WTC11 (cell line): Measurements from ENCODE around the gene ZBTB37. TPM values are rescaled to one million over a fixed set of nuclear protein-coding genes. Genes with fewer than 3 reads are reported as not detected.

ENCODE experiments used
- ATAC-seq: fragments of 200-7000 bp; cut with Tn5 transposase; 2 replicates; pipeline ENCODE4 v1.10.0; 2021; ENCODE audit warnings: mild to moderate bottlenecking, moderate library complexity
- CTCF ChIA-PET: fragments of 300-600 bp; sonication (Branson Sonifier 250); formaldehyde crosslinking; loops from one replicate; lab custom pipeline; 2021; ENCODE audit warnings: antibody characterized with exemption; lab: Charles Lee
- POLR2A ChIA-PET: fragments of 350-600 bp; sonication (Branson Sonifier 250); formaldehyde crosslinking; loops from one replicate; lab custom pipeline; 2021; ENCODE audit warnings: antibody characterized with exemption; lab: Charles Lee
- DNase-seq: peaks from one replicate; pipeline ENCODE4 v3.0.0; 2021; ENCODE audit warnings: low spot score
- H3K27ac Mint-ChIP-seq: 2 replicates; pipeline ENCODE4 v1.8.0; 2021; ENCODE audit warnings: mixed read lengths
- H3K27me3 Mint-ChIP-seq: 2 replicates; pipeline ENCODE4 v1.8.0; 2021; ENCODE audit warnings: low read depth, mild to moderate bottlenecking, moderate library complexity, mixed read lengths
- H3K36me3 Mint-ChIP-seq: 2 replicates; pipeline ENCODE4 v1.8.0; 2021; ENCODE audit warnings: mixed read lengths
- H3K4me1 Mint-ChIP-seq: 2 replicates; pipeline ENCODE4 v1.8.0; 2022; ENCODE audit warnings: mixed read lengths
- H3K4me3 Mint-ChIP-seq: 2 replicates; pipeline ENCODE4 v1.8.0; 2021; ENCODE audit warnings: mild to moderate bottlenecking, moderate library complexity, mixed read lengths
- H3K9me3 Mint-ChIP-seq: 2 replicates; pipeline ENCODE4 v1.8.0; 2021; ENCODE audit warnings: mixed read lengths
- ATF1 ChIP-seq: sonication (generic); formaldehyde crosslinking; IDR thresholded peaks from 2 replicates; pipeline ENCODE4 v1.8.1; 2023; ENCODE audit warnings: mild to moderate bottlenecking, moderate library complexity, missing genetic modification reagents
- CBFB ChIP-seq: sonication (generic); formaldehyde crosslinking; IDR thresholded peaks from 2 replicates; pipeline ENCODE4 v1.8.1; 2022; ENCODE audit warnings: mild to moderate bottlenecking, low read depth, missing genetic modification reagents
- CREM ChIP-seq: sonication (generic); formaldehyde crosslinking; IDR thresholded peaks from 2 replicates; pipeline ENCODE4 v1.8.1; 2022; ENCODE audit warnings: mild to moderate bottlenecking, missing genetic modification reagents, moderate library complexity
- GRHL2 ChIP-seq: fragments of 250-450 bp; sonication (Bioruptor Pico); IDR thresholded peaks from 2 replicates; pipeline ENCODE4 v1.8.0; 2022; ENCODE audit warnings: mild to moderate bottlenecking, moderate library complexity; ENCODE audit not compliant: insufficient replicate concordance, severe bottlenecking
- HMGA2 ChIP-seq: fragments of 250-450 bp; sonication (Bioruptor Pico); IDR thresholded peaks from 2 replicates; pipeline ENCODE4 v1.4.0; 2021; ENCODE audit warnings: mild to moderate bottlenecking, moderate library complexity
- HMGXB4 ChIP-seq: sonication (generic); formaldehyde crosslinking; IDR thresholded peaks from 2 replicates; pipeline ENCODE4 v1.8.1; 2023; ENCODE audit warnings: mild to moderate bottlenecking, moderate library complexity, missing genetic modification reagents
- NFATC4 ChIP-seq: fragments of 250-450 bp; sonication (Bioruptor Pico); IDR thresholded peaks from 2 replicates; pipeline ENCODE4 v1.9.0; 2021; ENCODE audit warnings: mild to moderate bottlenecking
- NR1H2 ChIP-seq: sonication (generic); formaldehyde crosslinking; IDR thresholded peaks from 2 replicates; pipeline ENCODE4 v1.9.0; 2021; ENCODE audit warnings: mild to moderate bottlenecking, moderate library complexity, missing genetic modification reagents
- NR2C2 ChIP-seq: sonication (generic); formaldehyde crosslinking; IDR thresholded peaks from 2 replicates; pipeline ENCODE4 v1.8.0; 2022; ENCODE audit warnings: mild to moderate bottlenecking, missing genetic modification reagents
- PRRX2 ChIP-seq: fragments of 250-450 bp; sonication (Bioruptor Pico); IDR thresholded peaks from 2 replicates; pipeline ENCODE4 v1.8.0; 2021; ENCODE audit warnings: mild to moderate bottlenecking
- SMAD3 ChIP-seq: sonication (generic); formaldehyde crosslinking; IDR thresholded peaks from 2 replicates; pipeline ENCODE4 v1.8.0; 2022; ENCODE audit warnings: missing genetic modification reagents, mild to moderate bottlenecking, borderline replicate concordance
- SP1 ChIP-seq: sonication (generic); formaldehyde crosslinking; conservative IDR thresholded peaks from 2 replicates; pipeline ENCODE4 v1.8.1; 2022; ENCODE audit warnings: missing genetic modification reagents
- ZNF317 ChIP-seq: sonication (generic); formaldehyde crosslinking; IDR thresholded peaks from 2 replicates; pipeline ENCODE4 v1.8.1; 2023; ENCODE audit warnings: low read depth, mild to moderate bottlenecking, moderate library complexity, missing genetic modification reagents, borderline replicate concordance
- ZNF416 ChIP-seq: fragments of 250-450 bp; sonication (Bioruptor Pico); IDR thresholded peaks from 2 replicates; pipeline ENCODE4 v1.9.0; 2021; ENCODE audit warnings: mild to moderate bottlenecking, inconsistent platforms
- ZNF423 ChIP-seq: fragments of 250-450 bp; sonication (Bioruptor Pico); IDR thresholded peaks from 2 replicates; pipeline ENCODE4 v2.1.2; 2022; ENCODE audit warnings: mild to moderate bottlenecking, moderate library complexity
- ZNF425 ChIP-seq: fragments of 250-450 bp; sonication (Bioruptor Pico); conservative IDR thresholded peaks from 2 replicates; pipeline ENCODE4 v1.9.0; 2021; ENCODE audit warnings: mild to moderate bottlenecking
- total RNA-seq: library from RNA; stranded (reverse); gene quantifications from 3 replicates; pipeline ENCODE4 v1.2.3, GENCODE V29; 2021
- TF ChIP-seq, protein P1 (sequence below): sonication (generic); formaldehyde crosslinking; IDR thresholded peaks from 2 replicates; pipeline ENCODE4 v1.8.0; 2022; ENCODE audit warnings: mild to moderate bottlenecking, missing genetic modification reagents

ZBTB37 gene
- total RNA-seq, 1 experiment from 2014 or later = 14.4 TPM

- TF ChIP-seq ZNF425 (CRISPR knock-in tag) (peak; percentile 3), PRRX2 (no peak), CBFB (CRISPR knock-in tag) (no peak), SP1 (CRISPR knock-in tag) (peak; percentile 19; the same call in 1 of the 2 replicates), ZNF416 (CRISPR knock-in tag) (no peak; the same call in 1 of the 2 replicates), SMAD3 (CRISPR knock-in tag) (no peak), HMGA2 (CRISPR knock-in tag) (no peak), ZNF423 (CRISPR knock-in tag) (no peak), GRHL2 (CRISPR knock-in tag) (no peak)
- TF ChIP-seq, protein P1, sequence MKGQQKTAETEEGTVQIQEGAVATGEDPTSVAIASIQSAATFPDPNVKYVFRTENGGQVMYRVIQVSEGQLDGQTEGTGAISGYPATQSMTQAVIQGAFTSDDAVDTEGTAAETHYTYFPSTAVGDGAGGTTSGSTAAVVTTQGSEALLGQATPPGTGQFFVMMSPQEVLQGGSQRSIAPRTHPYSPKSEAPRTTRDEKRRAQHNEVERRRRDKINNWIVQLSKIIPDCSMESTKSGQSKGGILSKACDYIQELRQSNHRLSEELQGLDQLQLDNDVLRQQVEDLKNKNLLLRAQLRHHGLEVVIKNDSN (CRISPR knock-in tag) = no peak
Measured at GRCh38 chr1:173865468-173866164, 2.6 kb upstream of the ZBTB37 start (continued).

GRCh38 chr1:173866413-173867115 is 1.6 kb upstream of the ZBTB37 start:
- ChIA-PET POLR2A (no interaction called here), CTCF (no interaction called here)
- ATAC-seq (no peak), DNase-seq (no peak)
- Mint-ChIP-seq H3K27ac (peak overlapping the region; percentile 100), H3K27me3 (no peaks in the 10 kb centered on the region), H3K36me3 (peaks cover 67% of the 10 kb centered on the region), H3K4me3 (peak overlapping the region; percentile 97), H3K9me3 (no peaks in the 10 kb centered on the region), H3K4me1 (peaks cover 63% of the 10 kb centered on the region)
- TF ChIP-seq NR2C2 (CRISPR knock-in tag) (no peak), HMGXB4 (0 out of 2 replicates have a peak, but pooled peaks have one; percentile 34), ZNF317 (no peak), NR1H2 (CRISPR knock-in tag) (no peak), ZNF425 (CRISPR knock-in tag) (no peak; the same call in 1 of the 2 replicates), NFATC4 (CRISPR knock-in tag) (peak; percentile 25; the same call in 1 of the 2 replicates), ATF1 (0 out of 2 replicates have a peak, but pooled peaks have one; percentile 26), CREM (CRISPR knock-in tag) (0 out of 2 replicates have a peak, but pooled peaks have one; percentile 44)
